Activated T-cell treated with anti-CD3 and anti-CD28 coated beads, Interleukin-2, amount 50 U/mL, for 72 hours (primary cell): ENCODE results near the gene PRTG. TPM values are rescaled to one million over a fixed set of nuclear protein-coding genes. Genes with fewer than 3 reads are reported as not detected.

Experiments
- ATAC-seq, 2 donors: fragments of 150-1000 bp; cut with Tn5 transposase; replicated peaks in 1 of 2; 2 replicates each; pipeline ENCODE4 v1.10.0; 2021; ENCODE audit warnings: moderate library complexity in 2 of 2, mild to moderate bottlenecking in 1 of 2
- DNase-seq, 2 donors: peaks; one replicate each; pipeline ENCODE4 v3.0.0; 2021 to 2022; ENCODE audit warnings: mixed read lengths in 1 of 2
- H3K27ac Mint-ChIP-seq: one replicate; pipeline ENCODE4 v1.8.0; 2022; ENCODE audit warnings: mild to moderate bottlenecking, moderate library complexity, mixed read lengths
- H3K27me3 Mint-ChIP-seq: one replicate; pipeline ENCODE4 v1.8.0; 2022; ENCODE audit warnings: low read depth, mixed read lengths
- H3K36me3 Mint-ChIP-seq, 2 donors: one replicate each; pipeline ENCODE4 v1.8.0; 2022; ENCODE audit warnings: mixed read lengths in 2 of 2, mild to moderate bottlenecking in 1 of 2; ENCODE audit not compliant: insufficient read depth in 2 of 2
- H3K4me1 Mint-ChIP-seq: one replicate; pipeline ENCODE4 v1.8.0; 2022; ENCODE audit warnings: low read depth, mixed read lengths
- H3K4me3 Mint-ChIP-seq, 2 donors: one replicate each; pipeline ENCODE4 v1.8.0; 2022; ENCODE audit warnings: mild to moderate bottlenecking in 2 of 2, mixed read lengths in 2 of 2, moderate library complexity in 2 of 2
- H3K9me3 Mint-ChIP-seq, 2 donors: one replicate each; pipeline ENCODE4 v1.8.0; 2022; ENCODE audit warnings: mixed read lengths in 2 of 2
- total RNA-seq, 2 donors: library from RNA; stranded (reverse); gene quantifications; one replicate each; pipeline ENCODE4 v1.2.3, GENCODE V29; 2022

PRTG gene
- total RNA-seq, 2 donors from 2014 or later = 0.25 TPM; not detected in 1

DNA sequence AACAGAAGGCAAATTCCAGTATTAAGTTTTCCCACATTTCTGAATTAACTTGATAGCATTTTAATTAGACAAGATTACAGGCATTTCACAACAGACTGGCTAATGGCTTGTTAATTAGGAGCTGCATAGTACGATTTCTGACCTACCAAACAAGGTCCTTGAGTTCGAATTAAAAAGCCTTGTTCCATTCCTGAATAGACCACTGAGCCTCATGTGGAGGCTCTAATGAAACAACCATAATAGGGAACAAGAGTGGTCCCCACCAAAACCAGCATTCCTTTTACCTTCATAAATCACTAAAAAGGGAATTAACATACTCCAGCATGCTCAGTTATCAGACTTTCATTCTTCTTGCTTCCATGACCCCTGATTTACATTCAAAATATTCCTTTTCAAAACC lies 66.4 kb downstream of the PRTG start:
- Mint-ChIP-seq H3K9me3 (no peaks in the 10 kb centered on the region), H3K27me3 (peaks cover 7% of the 10 kb centered on the region), H3K27ac (no peak overlapping the region), H3K36me3 (no peaks in the 10 kb centered on the region), H3K4me1 (no peaks in the 10 kb centered on the region), H3K4me3 (no peak overlapping the region)
- DNase-seq (no peak), ATAC-seq (no peak)

DNA sequence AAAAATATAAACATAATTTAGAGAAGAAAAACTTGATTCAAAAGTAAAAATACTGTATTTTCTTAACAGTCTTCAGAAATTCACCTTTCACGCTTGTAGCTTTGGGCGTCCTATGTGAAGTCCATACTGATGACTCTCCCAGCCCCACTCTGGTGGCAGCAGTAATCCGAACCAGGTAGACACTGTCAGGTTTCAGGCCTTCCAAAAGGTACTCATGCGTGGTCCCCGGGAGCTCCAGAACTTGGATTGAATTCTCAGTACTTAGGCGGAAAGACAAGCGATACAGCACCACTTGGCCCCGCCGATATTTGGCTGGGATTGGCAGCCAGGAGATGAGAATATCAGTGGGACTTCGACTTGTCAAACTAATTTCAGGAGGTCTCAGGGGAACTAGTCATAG lies 69.7 kb downstream of the PRTG start:
- ATAC-seq (no peak), DNase-seq (no peak)
- Mint-ChIP-seq H3K4me3 (no peak overlapping the region), H3K27me3 (peaks cover 7% of the 10 kb centered on the region), H3K9me3 (no peaks in the 10 kb centered on the region), H3K27ac (no peak overlapping the region), H3K4me1 (no peaks in the 10 kb centered on the region), H3K36me3 (no peaks in the 10 kb centered on the region)

DNA sequence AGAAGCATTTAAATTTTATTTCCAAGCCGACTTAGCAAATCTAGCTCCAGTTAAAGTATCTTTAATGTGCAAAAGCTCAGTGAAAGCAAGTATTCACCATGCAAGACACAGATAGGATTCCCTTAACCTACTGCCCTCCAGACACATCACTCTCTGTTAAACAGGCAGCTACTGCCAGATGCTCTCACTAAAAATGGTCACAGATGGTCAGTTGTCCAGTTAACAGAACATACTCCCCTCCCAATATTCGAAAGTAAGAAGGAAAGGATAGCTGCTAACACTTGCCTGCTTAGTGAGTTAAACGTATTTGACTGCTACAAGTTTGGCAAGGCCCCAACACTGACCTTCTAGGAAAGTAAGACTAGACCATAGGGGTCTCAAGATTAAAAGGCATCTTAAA lies 73.7 kb downstream of the PRTG start:
- Mint-ChIP-seq H3K27me3 (peaks cover 12% of the 10 kb centered on the region), H3K4me3 (no peak overlapping the region), H3K4me1 (no peaks in the 10 kb centered on the region), H3K9me3 (no peaks in the 10 kb centered on the region), H3K27ac (no peak overlapping the region), H3K36me3 (no peaks in the 10 kb centered on the region)
- DNase-seq (no peak), ATAC-seq (no peak)

DNA sequence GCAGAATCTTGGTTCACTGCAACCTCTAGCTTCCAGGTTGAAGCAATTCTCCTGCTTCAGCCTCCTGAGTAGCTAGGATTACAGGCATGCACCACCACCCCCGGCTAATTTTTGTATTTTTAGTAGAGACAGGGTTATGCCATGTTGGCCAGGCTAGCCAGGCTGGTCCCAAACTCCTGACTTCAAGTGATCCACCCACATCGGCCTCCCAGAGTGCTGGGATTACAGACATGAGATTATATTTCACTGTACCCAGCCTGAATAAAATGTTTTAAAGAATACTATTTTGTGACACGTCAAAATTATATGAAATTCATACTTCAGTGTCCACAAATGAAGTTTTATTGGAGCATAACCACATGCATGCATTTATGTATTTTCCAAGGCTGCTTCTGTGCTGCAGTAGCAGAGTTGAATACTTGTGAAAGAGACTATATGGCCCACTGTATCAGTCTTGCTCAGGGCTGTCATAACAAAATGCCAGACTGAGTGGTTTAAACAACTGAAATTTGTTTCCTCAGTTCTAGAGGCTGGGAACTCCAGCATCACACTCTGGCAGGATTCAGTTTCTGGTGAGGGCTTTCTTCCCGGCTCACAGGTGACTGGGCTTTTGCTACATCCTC lies 77.2 kb downstream of the PRTG start:
- Mint-ChIP-seq H3K4me3 (no peak overlapping the region), H3K27me3 (peaks cover 5% of the 10 kb centered on the region), H3K4me1 (peaks cover 31% of the 10 kb centered on the region), H3K36me3 (no peaks in the 10 kb centered on the region), H3K27ac (no peak overlapping the region), H3K9me3 (no peaks in the 10 kb centered on the region)
- DNase-seq = no peak
- no peak for ATAC-seq

DNA sequence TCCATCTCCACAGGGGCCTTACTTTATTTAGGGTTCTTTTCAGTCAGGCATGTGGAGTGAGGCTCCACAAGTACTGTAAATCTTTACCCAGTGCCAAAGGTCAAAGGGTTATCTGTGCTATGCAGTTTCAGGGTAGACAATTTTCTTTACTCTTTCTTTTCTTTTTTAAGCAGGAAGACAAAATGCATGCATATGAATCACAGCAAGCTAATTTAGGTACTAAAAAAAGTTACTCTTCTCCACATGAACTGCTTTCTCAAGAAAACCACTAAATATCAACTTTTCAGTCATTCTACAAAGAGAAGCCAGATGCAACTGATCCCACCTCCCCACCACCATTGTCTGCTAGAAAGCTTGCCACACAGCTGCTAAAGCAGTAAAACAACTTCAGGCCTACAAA lies 81.5 kb downstream of the PRTG start:
- H3K4me3 Mint-ChIP-seq = peak overlapping the region in 1 of 2 donors; percentile 50
- no peaks in the 10 kb centered on the region for H3K36me3 Mint-ChIP-seq
- no peaks in the 10 kb centered on the region for H3K9me3 Mint-ChIP-seq
- H3K27me3 Mint-ChIP-seq = no peaks in the 10 kb centered on the region
- peaks cover 31% of the 10 kb centered on the region for H3K4me1 Mint-ChIP-seq
- peak overlapping the region; percentile 41 for H3K27ac Mint-ChIP-seq
- peak; percentile 12 to 18 for DNase-seq
- ATAC-seq = peak; percentile 79 to 86

DNA sequence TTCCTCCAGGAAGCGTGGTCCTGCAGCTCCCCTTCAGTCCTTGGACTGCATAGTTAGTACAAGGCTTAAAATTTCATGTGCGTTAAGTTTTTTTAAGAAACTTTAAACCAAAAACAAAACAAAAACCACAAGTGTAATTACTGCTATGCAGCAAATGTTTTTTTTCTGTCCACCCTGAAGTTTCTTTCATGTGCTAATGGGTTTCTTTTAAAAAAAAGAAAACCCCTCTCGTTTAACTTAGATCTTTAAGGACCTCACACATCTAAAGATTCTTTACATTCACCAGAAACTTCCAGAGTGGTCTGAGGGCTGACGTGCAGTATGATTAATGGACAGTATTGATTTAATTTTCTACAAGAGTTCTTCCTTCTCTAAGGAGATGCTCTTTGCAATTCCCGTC lies 82.8 kb downstream of the PRTG start:
- Mint-ChIP-seq H3K27ac (no peak overlapping the region), H3K36me3 (no peaks in the 10 kb centered on the region), H3K9me3 (no peaks in the 10 kb centered on the region), H3K4me3 (no peak overlapping the region), H3K27me3 (no peaks in the 10 kb centered on the region), H3K4me1 (peaks cover 31% of the 10 kb centered on the region)
- ATAC-seq (no peak), DNase-seq (no peak)

DNA sequence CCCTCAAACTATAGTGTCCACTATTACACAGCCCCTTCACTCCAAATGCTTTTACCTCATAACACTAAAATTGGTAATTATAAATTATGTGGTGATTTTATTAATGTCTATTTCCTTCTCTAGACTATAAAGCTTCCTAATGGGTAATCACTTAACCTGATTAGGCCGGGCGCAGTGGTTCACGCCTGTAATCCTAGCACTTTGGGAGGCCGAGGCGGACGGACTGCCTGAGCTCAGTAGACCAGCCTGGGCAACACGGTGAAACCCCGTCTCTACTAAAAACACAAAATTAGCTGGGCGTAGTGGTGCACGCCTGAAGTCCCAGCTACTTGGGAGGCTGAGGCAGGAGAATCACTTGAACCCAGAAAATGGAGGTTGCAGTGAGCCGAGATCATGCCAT lies 83.5 kb downstream of the PRTG start:
- Mint-ChIP-seq H3K4me1 (peaks cover 31% of the 10 kb centered on the region), H3K36me3 (no peaks in the 10 kb centered on the region), H3K27me3 (no peaks in the 10 kb centered on the region), H3K9me3 (no peaks in the 10 kb centered on the region), H3K27ac (no peak overlapping the region), H3K4me3 (no peak overlapping the region)
- DNase-seq = no peak
- ATAC-seq = no peak

DNA sequence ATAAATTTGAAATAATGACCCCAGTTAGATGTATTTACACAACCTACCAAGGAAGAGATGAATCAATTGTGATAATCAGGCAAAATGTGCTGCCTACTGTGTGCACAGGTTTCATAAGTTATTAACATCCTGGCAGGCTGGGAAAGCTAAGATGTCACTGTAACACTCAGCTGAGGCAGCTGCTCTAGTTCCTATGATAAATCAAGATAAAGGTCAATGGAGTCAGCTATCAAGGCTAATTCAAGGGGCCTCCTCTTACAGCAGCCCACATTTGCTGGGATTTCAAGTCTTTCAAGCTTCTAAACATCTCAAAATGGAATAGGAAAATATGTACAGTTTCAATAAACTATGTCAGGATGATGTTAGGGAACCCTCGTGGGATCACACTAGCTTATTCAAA lies 84.1 kb downstream of the PRTG start:
- no peaks in the 10 kb centered on the region for H3K9me3 Mint-ChIP-seq
- no peak overlapping the region for H3K4me3 Mint-ChIP-seq
- no peaks in the 10 kb centered on the region for H3K36me3 Mint-ChIP-seq
- peaks cover 31% of the 10 kb centered on the region for H3K4me1 Mint-ChIP-seq
- H3K27me3 Mint-ChIP-seq = no peaks in the 10 kb centered on the region
- no peak for ATAC-seq
- H3K27ac Mint-ChIP-seq = no peak overlapping the region
- no peak for DNase-seq

DNA sequence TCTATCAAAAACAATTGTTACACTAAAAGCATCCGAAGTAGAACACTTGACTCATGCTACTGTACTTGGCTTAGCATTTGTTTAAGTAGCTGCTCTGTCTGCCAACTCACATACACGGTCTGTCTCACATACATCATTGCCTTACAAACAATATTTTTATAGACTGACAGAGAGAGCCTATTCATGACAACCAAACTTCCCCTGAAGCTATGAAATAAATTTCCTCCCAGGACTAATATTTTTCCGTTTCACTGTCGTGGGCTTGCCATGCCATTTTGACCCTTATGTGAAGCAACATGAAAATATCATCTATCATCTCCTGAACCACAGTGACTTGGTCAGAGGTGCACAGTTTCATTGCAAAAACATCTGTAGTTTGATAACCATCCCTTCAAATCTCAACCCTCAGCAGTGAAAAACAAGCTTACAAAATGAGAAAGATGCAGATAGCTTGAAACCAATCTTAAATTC lies 88.4 kb downstream of the PRTG start:
- H3K27ac Mint-ChIP-seq = no peak overlapping the region

DNA sequence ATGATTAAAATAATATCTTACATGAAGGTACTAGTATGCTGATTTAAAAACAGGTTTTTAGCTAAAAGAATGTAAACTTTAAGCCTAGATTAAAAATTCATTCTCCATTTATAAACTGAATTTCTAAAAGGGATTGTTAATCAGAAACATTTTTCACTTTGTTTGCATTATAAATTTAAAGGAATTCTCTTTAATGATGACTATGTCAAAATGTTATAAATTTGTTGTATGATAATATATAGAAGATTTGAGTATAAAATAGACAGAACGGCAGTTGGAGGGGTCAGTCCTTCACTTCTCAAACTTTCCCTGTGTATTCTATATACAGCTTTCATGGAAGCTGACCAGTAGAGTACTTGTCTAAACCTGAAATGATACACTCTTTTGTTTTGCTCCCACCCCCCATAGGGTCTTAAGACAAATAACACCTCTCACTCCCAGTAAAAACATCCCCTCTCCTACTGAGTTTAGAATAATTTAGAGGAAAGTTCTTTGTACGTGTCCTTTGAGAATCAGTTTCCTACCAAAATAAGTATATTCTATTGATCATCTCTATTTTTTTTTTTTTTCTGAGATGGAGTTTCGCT lies 90.0 kb downstream of the PRTG start:
- no peak overlapping the region for H3K4me3 Mint-ChIP-seq
- DNase-seq (no peak), ATAC-seq (no peak)
- H3K27me3 Mint-ChIP-seq = no peaks in the 10 kb centered on the region
- no peaks in the 10 kb centered on the region for H3K36me3 Mint-ChIP-seq
- H3K9me3 Mint-ChIP-seq = no peaks in the 10 kb centered on the region
- no peak overlapping the region for H3K27ac Mint-ChIP-seq
- H3K4me1 Mint-ChIP-seq = no peaks in the 10 kb centered on the region

More for the DNA sequence above, 88.4 kb downstream of the PRTG start:
- H3K4me3 Mint-ChIP-seq = no peak overlapping the region
- no peaks in the 10 kb centered on the region for H3K4me1 Mint-ChIP-seq
- ATAC-seq = no peak
- no peak for DNase-seq
- H3K9me3 Mint-ChIP-seq = no peaks in the 10 kb centered on the region
- H3K36me3 Mint-ChIP-seq = no peaks in the 10 kb centered on the region
- H3K27me3 Mint-ChIP-seq = no peaks in the 10 kb centered on the region

DNA sequence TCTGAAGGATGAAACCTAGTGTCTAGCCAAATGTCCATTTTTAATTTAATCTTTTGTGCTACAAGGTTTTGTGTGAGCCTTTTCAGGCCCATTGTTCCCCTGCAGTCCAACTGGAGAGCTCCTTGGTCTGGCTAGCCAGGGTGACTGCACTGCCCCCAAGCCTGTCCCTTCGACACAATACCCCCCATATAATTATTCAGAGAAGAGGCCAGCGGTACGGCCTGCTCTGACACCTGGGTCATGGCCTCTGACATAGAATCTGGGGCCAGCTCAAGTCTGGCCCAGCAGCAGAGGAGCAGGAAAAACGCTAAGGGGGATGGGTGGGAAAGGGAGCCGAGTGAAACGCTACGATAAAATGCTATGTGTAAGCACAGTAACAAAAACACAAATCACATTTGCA lies 90.6 kb downstream of the PRTG start:
- DNase-seq (no peak), ATAC-seq (no peak)
- Mint-ChIP-seq H3K4me1 (no peaks in the 10 kb centered on the region), H3K27ac (no peak overlapping the region), H3K4me3 (no peak overlapping the region), H3K36me3 (no peaks in the 10 kb centered on the region), H3K9me3 (no peaks in the 10 kb centered on the region), H3K27me3 (no peaks in the 10 kb centered on the region)

DNA sequence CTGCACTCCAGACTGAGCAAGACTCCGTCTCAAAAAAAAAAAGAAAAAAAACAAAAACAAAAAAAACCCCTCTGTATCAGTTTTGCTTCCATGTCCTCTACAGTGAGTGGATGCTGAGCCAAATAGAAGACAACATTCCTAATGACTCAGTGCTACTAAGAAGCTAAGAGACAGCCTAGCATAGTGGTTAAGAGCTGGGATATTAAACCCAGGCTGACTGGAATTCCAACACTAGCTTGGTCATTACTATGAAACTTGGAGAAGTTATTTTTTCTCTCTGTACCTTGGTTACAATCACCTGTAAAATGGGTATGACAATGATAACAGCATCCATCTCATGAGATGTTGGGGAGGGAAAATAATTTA lies 93.9 kb downstream of the PRTG start:
- H3K36me3 Mint-ChIP-seq = no peaks in the 10 kb centered on the region
- H3K27ac Mint-ChIP-seq = no peak overlapping the region
- DNase-seq = no peak
- no peaks in the 10 kb centered on the region for H3K9me3 Mint-ChIP-seq
- H3K4me3 Mint-ChIP-seq = no peak overlapping the region
- ATAC-seq = no peak
- H3K4me1 Mint-ChIP-seq = no peaks in the 10 kb centered on the region
- no peaks in the 10 kb centered on the region for H3K27me3 Mint-ChIP-seq

DNA sequence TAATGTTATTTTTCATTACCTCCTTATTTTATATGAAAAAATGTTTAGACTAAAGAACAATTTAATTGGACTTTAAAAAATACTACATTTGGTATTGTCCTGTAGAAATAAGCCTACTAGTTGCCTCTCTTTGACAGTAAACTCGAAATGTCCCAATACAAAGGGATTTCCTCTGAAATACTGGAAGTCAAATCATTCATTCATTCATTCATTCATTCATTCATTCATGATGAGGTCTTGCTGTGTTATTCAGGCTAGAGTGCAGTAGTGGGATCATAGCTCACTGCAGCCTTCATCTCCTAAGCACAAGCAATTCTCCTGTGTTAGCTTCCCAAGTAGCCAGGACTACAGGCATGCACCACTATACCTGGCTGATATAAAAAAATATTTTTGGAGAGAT lies 104.2 kb downstream of the PRTG start:
- no peak overlapping the region for H3K27ac Mint-ChIP-seq
- H3K27me3 Mint-ChIP-seq = peaks cover 5% of the 10 kb centered on the region
- DNase-seq (no peak), ATAC-seq (no peak)
- H3K4me1 Mint-ChIP-seq = no peaks in the 10 kb centered on the region
- H3K9me3 Mint-ChIP-seq = no peaks in the 10 kb centered on the region
- no peaks in the 10 kb centered on the region for H3K36me3 Mint-ChIP-seq
- no peak overlapping the region for H3K4me3 Mint-ChIP-seq

DNA sequence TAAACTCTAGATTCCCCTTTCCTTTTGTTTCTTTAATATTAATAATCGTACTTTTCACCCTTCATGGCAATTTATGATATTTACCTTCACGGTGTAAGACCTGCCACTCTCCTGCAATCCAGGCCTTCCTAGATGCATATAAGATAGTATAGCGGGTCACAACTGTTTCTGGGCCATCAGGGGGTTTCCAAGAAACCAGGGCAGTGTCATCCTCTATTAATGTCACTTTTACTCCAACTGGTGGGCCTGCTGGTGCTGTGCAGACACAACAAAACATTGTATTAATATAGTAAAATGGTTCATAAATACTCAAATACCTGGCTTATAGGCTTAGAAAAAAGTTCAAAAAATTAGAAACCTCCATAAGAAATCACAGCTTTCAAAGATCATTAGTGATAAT lies 105.9 kb downstream of the PRTG start:
- DNase-seq (no peak), ATAC-seq (no peak)
- no peaks in the 10 kb centered on the region for H3K4me1 Mint-ChIP-seq
- H3K27me3 Mint-ChIP-seq = peaks cover 10% of the 10 kb centered on the region
- H3K36me3 Mint-ChIP-seq = no peaks in the 10 kb centered on the region
- H3K27ac Mint-ChIP-seq = no peak overlapping the region
- no peak overlapping the region for H3K4me3 Mint-ChIP-seq
- no peaks in the 10 kb centered on the region for H3K9me3 Mint-ChIP-seq
